ENCODE measurements around the gene CYP24A1. TPM values are rescaled to one million over a fixed set of nuclear protein-coding genes. Genes with fewer than 3 reads are reported as not detected.

Gene CYP24A1
- total and polyA plus RNA-seq, 4 experiments from 2014 or later, result 0.59 to 3.7 (median 2.0) TPM

- H3K27ac Mint-ChIP-seq, result no peak overlapping the region
- H3K4me1 Mint-ChIP-seq, result peaks cover 0 to 2% (median under 1%) of the 10 kb centered on the region in 4 donors
- H3K36me3 ChIP-seq (ENCODE audit: insufficient read depth, low read length), result no peaks in the 10 kb centered on the region
- peaks cover 2 to 3% of the 10 kb centered on the region in 2 donors for H3K27me3 Mint-ChIP-seq
- no peak for DNase-seq
- no peaks in the 10 kb centered on the region for H3K27me3 ChIP-seq (ENCODE audit: insufficient read depth, low read length)
- no peak overlapping the region for H3K27ac ChIP-seq (ENCODE audit: low read depth, low read length)
- CTCF ChIA-PET (ENCODE audit: partially characterized antibody), result interaction anchor here (0.7 to 5.2 kb wide), 25 partner anchors 8 to 1535 kb away, joined by 3 to 60 read pairs (median 4); partner anchors contain the start of genes BCAS1 and PFDN4
- H3K4me1 ChIP-seq (ENCODE audit: insufficient read depth, low read length), result no peaks in the 10 kb centered on the region
- H3K36me3 Mint-ChIP-seq, result no peaks in the 10 kb centered on the region
- H3K9me3 ChIP-seq (ENCODE audit: control insufficient read depth in 1 of 2, low read length in 2 of 2), result no peaks in the 10 kb centered on the region
- H3K4me3 ChIP-seq (ENCODE audit: low read length in 2 of 2), result no peak overlapping the region
- POLR2A ChIA-PET (ENCODE audit: partially characterized antibody), result no interaction called here
- intact Hi-C loops (cut with micrococcal nuclease), result no loop called here
- no peaks in the 10 kb centered on the region for H3K9me3 Mint-ChIP-seq
- no peak overlapping the region for H3K4me3 Mint-ChIP-seq
Measured at GRCh38 chr20:54103762-54104600, 69.8 kb downstream of the CYP24A1 start.

Other genes with a start within 250 kb of the CYP24A1 start
- under 1 TPM; 0.25 to 0.32 TPM for gene BCAS1, start 103.4 kb downstream of the CYP24A1 start, total RNA-seq
- under 1 TPM in 1 of 2 donors, not detected in 1; 0.17 TPM for gene BCAS1, start 103.4 kb downstream of the CYP24A1 start, polyA plus RNA-seq
- 10 to 100 TPM; 15.2 to 16.7 TPM for gene PFDN4, start 34.1 kb upstream of the CYP24A1 start, total RNA-seq
- gene PFDN4, start 34.1 kb upstream of the CYP24A1 start, polyA plus RNA-seq, result 10 to 100 TPM; 43.8 to 70.7 TPM